Neural cell (in vitro differentiated cells): Measurements from ENCODE around the gene MBNL3. TPM values are rescaled to one million over a fixed set of nuclear protein-coding genes. Genes with fewer than 3 reads are reported as not detected.

Source experiments
- H2AFZ ChIP-seq: fragments of 200-600, 300-800 bp; sonication (generic), shearing (Covaris generic); 2 replicates; pipeline ENCODE4 v1.6.0; 2014; ENCODE audit warnings: low read depth, mild to moderate bottlenecking, antibody characterized with exemption, low read length, moderate library complexity
- H3F3A ChIP-seq: fragments of 200-600 bp; shearing (Covaris generic); 2 replicates; pipeline ENCODE4 v1.6.1; 2016; ENCODE audit warnings: mild to moderate bottlenecking, moderate library complexity, mixed read lengths, antibody characterized with exemption, low read length; ENCODE audit not compliant: insufficient read depth, poor library complexity, severe bottlenecking
- H3K27ac ChIP-seq: fragments of 200-600, 300-800 bp; sonication (generic), shearing (Covaris generic); 2 replicates; pipeline ENCODE4 v1.5.1; 2014; ENCODE audit warnings: mild to moderate bottlenecking, low read length, moderate library complexity
- H3K27me3 ChIP-seq: fragments of 300-800, 200-600 bp; sonication (generic), shearing (Covaris generic); 2 replicates; pipeline ENCODE4 v1.6.0; 2014; ENCODE audit warnings: mild to moderate bottlenecking, low read depth, low read length, moderate library complexity; ENCODE audit not compliant: insufficient read depth
- H3K36me3 ChIP-seq: fragments of 300-800, 200-600 bp; sonication (generic), shearing (Covaris generic); 2 replicates; pipeline ENCODE4 v1.5.1; 2014; ENCODE audit warnings: mild to moderate bottlenecking, antibody characterized with exemption, low read length, moderate library complexity; ENCODE audit not compliant: insufficient read depth
- H3K4me2 ChIP-seq: fragments of 300-800, 200-600 bp; sonication (generic), shearing (Covaris generic); 2 replicates; pipeline ENCODE4 v1.6.0; 2014; ENCODE audit warnings: mild to moderate bottlenecking, low read length
- H3K4me3 ChIP-seq: fragments of 300-800, 200-600 bp; sonication (generic), shearing (Covaris generic); 2 replicates; pipeline ENCODE4 v1.5.1; 2014; ENCODE audit warnings: mild to moderate bottlenecking, low read length, moderate library complexity
- H3K79me2 ChIP-seq: fragments of 200-600 bp; shearing (Covaris generic); replicated peaks from 2 replicates; pipeline ENCODE4 v1.6.0; 2014; ENCODE audit warnings: mild to moderate bottlenecking, low read length, moderate library complexity; ENCODE audit not compliant: insufficient read depth
- H3K9ac ChIP-seq: fragments of 300-800, 200-600 bp; sonication (generic), shearing (Covaris generic); 2 replicates; pipeline ENCODE4 v1.6.1; 2016; ENCODE audit warnings: mild to moderate bottlenecking, low read length, mixed read lengths
- H3K9me2 ChIP-seq: fragments of 200-600 bp; shearing (Covaris generic); 2 replicates; pipeline ENCODE4 v1.6.1; 2016; ENCODE audit warnings: mild to moderate bottlenecking, low read length, mixed read lengths; ENCODE audit not compliant: insufficient read depth
- H3K9me3 ChIP-seq: fragments of 200-600, 300-800 bp; sonication (generic), shearing (Covaris generic); 2 replicates; pipeline ENCODE4 v1.6.1; 2016; ENCODE audit warnings: mild to moderate bottlenecking, mixed run types, low read length, moderate library complexity, mixed read lengths
- H4K20me1 ChIP-seq: fragments of 200-600 bp; shearing (Covaris generic); 2 replicates; pipeline ENCODE4 v1.6.1; 2016; ENCODE audit warnings: mild to moderate bottlenecking, mixed run types; ENCODE audit not compliant: insufficient read depth
- EP300 ChIP-seq: fragments of 450-650 bp; conservative IDR thresholded peaks from 2 replicates; pipeline ENCODE4 v1.6.1; 2014; ENCODE audit warnings: antibody characterized with exemption, mild to moderate bottlenecking, moderate library complexity; ENCODE audit not compliant: poor library complexity, severe bottlenecking
- EZH2 ChIP-seq: fragments of 200-600, 300-800 bp; shearing (Covaris generic), sonication (generic); IDR thresholded peaks from 2 replicates; pipeline ENCODE4 v1.6.1; 2014; ENCODE audit warnings: antibody characterized with exemption, low read length, borderline replicate concordance, mild to moderate bottlenecking; ENCODE audit not compliant: insufficient read depth, poor library complexity, severe bottlenecking
- MXI1 ChIP-seq: fragments of 450-650 bp; conservative IDR thresholded peaks from 2 replicates; pipeline ENCODE4 v1.6.1; 2014; ENCODE audit warnings: antibody characterized with exemption, mild to moderate bottlenecking; ENCODE audit not compliant: poor library complexity, severe bottlenecking
- POLR2AphosphoS5 ChIP-seq: IDR thresholded peaks from 2 replicates; pipeline ENCODE4 v1.6.1; 2012
- RAD21 ChIP-seq: fragments of 450-650 bp; conservative IDR thresholded peaks from 2 replicates; pipeline ENCODE4 v1.6.1; 2014; ENCODE audit warnings: antibody characterized with exemption, mild to moderate bottlenecking, moderate library complexity
- REST ChIP-seq: IDR thresholded peaks from 2 replicates; pipeline ENCODE4 v1.6.1; 2012; ENCODE audit warnings: borderline replicate concordance
- SMC3 ChIP-seq: fragments of 450-650 bp; conservative IDR thresholded peaks from 2 replicates; pipeline ENCODE4 v1.6.1; 2014; ENCODE audit warnings: antibody characterized with exemption, mild to moderate bottlenecking, moderate library complexity; ENCODE audit not compliant: poor library complexity
- TAF1 ChIP-seq: IDR thresholded peaks from 2 replicates; pipeline ENCODE4 v1.6.1; 2012; ENCODE audit warnings: low read depth
- polyA minus RNA-seq: library from RNA; depleted of rRNA, polyadenylated mRNA; stranded (reverse); fragments of >200 nt; gene quantifications from 2 replicates; pipeline ENCODE4 v1.2.3, GENCODE V29; 2014
- polyA plus RNA-seq: library from polyadenylated mRNA; depleted of rRNA; stranded (reverse); fragments of >200 nt; gene quantifications from 2 replicates; pipeline ENCODE4 v1.2.3, GENCODE V29; 2014
- TF ChIP-seq, protein P1 (sequence below): fragments of 450-650 bp; IDR thresholded peaks from 2 replicates; pipeline ENCODE4 v1.5.1; 2014; ENCODE audit warnings: antibody characterized with exemption, mild to moderate bottlenecking, moderate library complexity; ENCODE audit not compliant: poor library complexity, severe bottlenecking

The MBNL3 gene
- polyA plus RNA-seq (0.09 and 0.22 TPM in 2 replicates), polyA minus RNA-seq (0.24 and 0.58 TPM in 2 replicates)

DNA sequence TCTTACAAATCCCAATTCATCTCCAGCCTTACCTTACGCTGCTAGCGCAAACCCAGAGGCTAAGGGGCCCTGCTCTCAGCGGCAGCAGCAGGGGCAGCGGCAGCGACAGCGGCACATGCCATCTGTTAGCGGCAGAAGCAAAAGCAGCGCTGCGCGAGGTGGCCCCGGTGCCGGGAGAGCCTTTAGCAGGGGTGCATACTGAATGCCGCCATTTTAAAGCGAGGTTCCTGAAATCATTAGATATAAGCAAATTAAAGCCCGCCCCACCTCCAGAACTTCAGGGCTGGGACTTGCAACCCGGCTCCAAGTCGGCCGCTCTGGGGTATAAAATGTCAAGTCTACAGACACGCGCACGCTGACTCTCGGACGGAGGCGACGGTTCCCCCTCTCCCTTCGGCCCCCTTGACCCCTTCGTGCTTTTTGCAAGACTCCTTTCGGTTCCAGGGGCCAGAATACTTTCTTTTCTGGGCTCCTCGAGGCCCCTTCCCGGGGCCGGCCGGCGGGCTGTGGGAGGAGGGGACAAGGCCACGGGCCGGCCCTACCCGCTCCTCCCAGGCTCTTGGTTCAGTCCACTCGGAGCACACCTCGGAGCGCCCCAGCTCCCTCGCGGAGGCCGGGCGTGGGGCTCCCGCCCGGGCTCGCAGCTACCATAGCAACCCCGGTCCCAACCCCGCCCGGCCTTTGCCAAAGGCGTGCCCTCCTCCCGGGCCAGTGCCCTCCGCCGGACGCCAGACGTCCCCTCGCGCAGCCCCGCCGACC is at the start of gene MBNL3:
Gene MBNL3 (minus strand): TSS at position 220 of the 759 bp plus-strand sequence. CDS start 49,427 bp downstream, outside the sequence.
- H3K27ac ChIP-seq: no peak within 1 kb of the TSS
- peak within 1 kb of the TSS; percentile 68 for H3K4me3 ChIP-seq
- H3K79me2 ChIP-seq: no peaks in the 10 kb centered on the region
- TF ChIP-seq POLR2AphosphoS5 (no peak), EZH2 (no peak), EP300 (no peak), TAF1 (no peak), MXI1 (no peak)
- H3K9me2 ChIP-seq: no peaks in the 10 kb centered on the region
- H3K4me2 ChIP-seq: peak within 1 kb of the TSS; percentile 51
- no peaks in the 10 kb centered on the region for H3F3A ChIP-seq
- no peak within 1 kb of the TSS for H3K9ac ChIP-seq
- no peaks in the 10 kb centered on the region for H4K20me1 ChIP-seq
- no peaks in the 10 kb centered on the region for H3K9me3 ChIP-seq
- no peaks in the 10 kb centered on the region for H3K36me3 ChIP-seq
- no peak within 1 kb of the TSS for H2AFZ ChIP-seq
- H3K27me3 ChIP-seq: peaks cover 31% of the 10 kb centered on the region

GRCh38 chrX:132533409-132533808 is 44.6 kb upstream of the MBNL3 start:
- Histone ChIP-seq H3K9me3 (no peaks in the 10 kb centered on the region), H3K27me3 (no peaks in the 10 kb centered on the region), H4K20me1 (no peaks in the 10 kb centered on the region)

More at GRCh38 chrX:132533409-132533808, 44.6 kb upstream of the MBNL3 start:
- H3K4me2 ChIP-seq: no peak overlapping the region
- H2AFZ ChIP-seq: no peak overlapping the region
- no peaks in the 10 kb centered on the region for H3F3A ChIP-seq
- H3K36me3 ChIP-seq: no peaks in the 10 kb centered on the region
- TF ChIP-seq RAD21: no peak
- no peak for TF ChIP-seq EZH2
- TF ChIP-seq REST: no peak
- no peak for TF ChIP-seq SMC3
- TF ChIP-seq, protein P1, sequence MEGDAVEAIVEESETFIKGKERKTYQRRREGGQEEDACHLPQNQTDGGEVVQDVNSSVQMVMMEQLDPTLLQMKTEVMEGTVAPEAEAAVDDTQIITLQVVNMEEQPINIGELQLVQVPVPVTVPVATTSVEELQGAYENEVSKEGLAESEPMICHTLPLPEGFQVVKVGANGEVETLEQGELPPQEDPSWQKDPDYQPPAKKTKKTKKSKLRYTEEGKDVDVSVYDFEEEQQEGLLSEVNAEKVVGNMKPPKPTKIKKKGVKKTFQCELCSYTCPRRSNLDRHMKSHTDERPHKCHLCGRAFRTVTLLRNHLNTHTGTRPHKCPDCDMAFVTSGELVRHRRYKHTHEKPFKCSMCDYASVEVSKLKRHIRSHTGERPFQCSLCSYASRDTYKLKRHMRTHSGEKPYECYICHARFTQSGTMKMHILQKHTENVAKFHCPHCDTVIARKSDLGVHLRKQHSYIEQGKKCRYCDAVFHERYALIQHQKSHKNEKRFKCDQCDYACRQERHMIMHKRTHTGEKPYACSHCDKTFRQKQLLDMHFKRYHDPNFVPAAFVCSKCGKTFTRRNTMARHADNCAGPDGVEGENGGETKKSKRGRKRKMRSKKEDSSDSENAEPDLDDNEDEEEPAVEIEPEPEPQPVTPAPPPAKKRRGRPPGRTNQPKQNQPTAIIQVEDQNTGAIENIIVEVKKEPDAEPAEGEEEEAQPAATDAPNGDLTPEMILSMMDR: no peak
- no peak for TF ChIP-seq POLR2AphosphoS5
- no peak for TF ChIP-seq MXI1
- TF ChIP-seq TAF1: no peak
- TF ChIP-seq EP300: no peak
- H3K9me2 ChIP-seq: no peaks in the 10 kb centered on the region
- no peaks in the 10 kb centered on the region for H3K79me2 ChIP-seq
- no peak overlapping the region for H3K4me3 ChIP-seq
- H3K27ac ChIP-seq: no peak overlapping the region
- no peak overlapping the region for H3K9ac ChIP-seq
